CD4-positive, alpha-beta T cell treated with Interleukin-1 beta for 1 hour (primary cell): ENCODE results near the gene NAGS.
"Not testable (repeated sequence)": the region's sequence is repeated elsewhere in the genome, so short reads cannot be mapped to it uniquely, and the experiment has no call there.

ENCODE experiments used
- DNase-seq, 2 donors: peaks; one replicate each; pipeline ENCODE4 v3.0.0-alpha.2; 2020 to 2022

Gene NAGS

DNA sequence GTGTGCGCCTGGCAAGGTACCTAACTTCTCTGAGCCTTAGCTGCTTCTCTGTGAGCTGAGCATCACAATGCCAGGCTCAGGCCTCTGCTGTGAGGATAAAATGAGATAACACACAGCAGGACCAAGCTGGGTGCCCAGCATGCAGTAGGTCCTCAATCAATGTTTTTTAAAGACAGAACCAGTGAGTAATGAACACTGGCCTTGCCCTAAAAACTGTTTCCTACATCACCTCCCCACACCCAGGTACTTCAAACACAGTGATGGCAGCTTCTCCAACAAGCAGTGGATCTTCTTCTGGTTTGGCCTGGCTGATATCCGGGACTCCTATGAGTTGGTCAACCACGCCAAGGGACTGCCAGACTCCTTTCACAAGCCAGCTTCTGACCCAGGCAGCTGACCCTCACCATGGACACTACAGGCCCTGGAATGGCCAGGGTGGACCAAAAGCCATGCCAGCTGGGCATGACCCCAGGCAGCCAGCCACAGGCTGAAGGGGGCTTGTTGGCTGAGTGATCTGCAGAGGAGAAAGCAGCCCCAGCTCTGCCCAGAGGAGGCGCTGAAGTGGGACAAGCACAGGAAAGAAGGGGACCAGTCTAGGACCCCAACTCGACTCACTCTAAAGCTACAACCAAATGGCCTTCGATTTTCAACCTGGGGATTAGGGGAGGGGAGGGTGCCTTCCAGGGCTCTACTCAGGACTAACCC lies 3.9 kb downstream of the NAGS start:
- no peak for DNase-seq

- no peak for DNase-seq
These were observed 6.7 kb downstream of the NAGS start for GRCh38 chr17:44010966-44011647.

DNA sequence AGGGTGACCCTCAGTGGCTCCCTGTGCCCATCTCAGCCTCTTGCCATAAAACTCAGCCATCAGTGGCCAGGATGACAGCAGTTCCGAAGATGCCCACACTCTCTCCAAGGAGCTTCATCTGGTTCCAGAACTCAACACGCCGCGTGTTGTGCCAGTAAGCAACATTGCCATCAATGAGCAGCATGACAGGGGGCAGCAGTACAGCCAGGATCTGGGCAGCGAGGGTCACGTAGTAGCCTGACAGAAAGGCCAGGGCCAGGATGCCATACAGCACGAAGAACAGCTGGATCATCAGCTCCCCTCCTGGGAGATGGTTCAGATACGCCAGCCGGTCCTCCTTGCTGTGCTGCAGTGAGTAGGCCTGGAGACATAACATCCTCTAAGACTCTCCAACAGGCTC lies 7.5 kb downstream of the NAGS start:
- no peak for DNase-seq

DNA sequence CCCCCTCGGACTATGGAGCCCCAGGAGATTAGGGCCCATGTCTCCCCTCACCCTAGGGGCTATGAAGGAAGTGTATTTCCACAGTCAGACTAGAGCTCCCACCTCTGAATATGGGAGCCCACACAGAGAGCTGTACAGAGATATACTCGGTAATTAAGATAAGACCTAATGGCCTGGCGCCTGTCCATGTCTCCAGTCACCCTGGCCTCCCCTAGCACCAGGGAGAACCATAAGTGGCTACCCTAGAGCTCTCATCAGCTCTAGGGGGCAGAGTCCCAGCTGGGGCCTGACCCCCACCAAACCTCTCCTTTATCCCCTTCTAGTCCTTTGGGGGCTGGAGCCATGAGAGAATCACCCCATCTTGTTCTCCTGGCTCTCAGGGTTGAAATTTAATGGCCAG lies 8.0 kb downstream of the NAGS start:
- no peak for DNase-seq

DNA sequence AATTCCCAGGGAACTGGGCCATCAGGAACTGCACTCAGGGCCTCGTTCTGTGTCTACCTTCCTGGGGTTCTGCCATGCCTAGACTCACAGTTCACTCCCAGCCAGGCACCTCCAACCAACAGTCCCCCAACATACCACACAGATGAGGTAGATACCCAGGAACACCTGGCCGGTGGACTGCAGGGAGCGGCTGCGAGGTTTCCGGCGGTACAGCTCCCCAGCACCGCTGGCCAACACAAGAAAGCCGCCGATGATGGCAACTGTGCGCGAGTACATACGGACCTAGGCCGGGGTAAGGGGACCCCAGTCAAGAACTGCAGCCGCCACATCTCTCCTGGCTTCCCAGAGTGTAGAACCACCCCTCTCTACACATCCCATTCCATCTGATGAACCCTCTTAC lies 8.5 kb downstream of the NAGS start:
- DNase-seq, result no peak

- DNase-seq, result no peak
These were observed 9.7 kb downstream of the NAGS start for GRCh38 chr17:44014133-44014436.

DNA sequence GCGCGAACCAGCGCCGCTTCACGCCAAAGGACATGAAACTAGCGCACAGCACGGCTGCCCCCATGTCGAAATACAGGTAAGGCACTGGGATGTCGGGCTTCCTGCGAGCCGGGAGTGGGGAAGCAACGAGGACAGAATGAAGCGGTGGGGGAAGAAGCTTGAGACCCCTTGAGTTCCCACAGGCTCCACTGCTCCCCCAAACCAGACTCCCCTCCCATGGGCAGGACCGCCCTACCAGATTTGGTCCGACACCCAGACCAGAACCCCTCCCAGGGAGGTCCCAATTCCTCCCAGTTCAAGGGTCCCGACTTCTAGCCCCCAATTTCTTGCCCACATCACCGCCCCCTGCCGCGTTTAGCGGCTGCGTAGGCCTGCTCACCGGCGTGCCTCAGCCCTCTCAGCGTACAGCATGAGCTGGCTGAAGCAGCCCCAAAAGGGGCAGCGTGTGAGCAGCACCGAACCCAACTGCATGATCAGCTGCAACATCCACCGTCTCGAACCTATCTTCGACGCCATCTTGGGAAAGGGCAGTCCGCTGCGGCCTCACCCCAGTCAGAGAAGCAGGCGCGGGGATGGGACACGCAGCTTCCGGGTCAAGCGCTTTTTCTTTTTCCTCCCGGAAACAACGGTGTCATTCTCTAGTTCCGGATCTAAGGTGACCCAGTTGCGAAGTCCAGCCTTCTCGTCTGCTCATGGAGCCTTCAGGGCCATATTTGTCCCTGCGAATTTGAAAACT lies 10.2 kb downstream of the NAGS start, which contains the start of gene TMEM101:
TSS of gene TMEM101 (minus strand) at position 527 of the 736 bp plus-strand sequence. CDS start at position 516, 11 bp downstream.
- DNase-seq, result peak; percentile 91 to 92

DNA sequence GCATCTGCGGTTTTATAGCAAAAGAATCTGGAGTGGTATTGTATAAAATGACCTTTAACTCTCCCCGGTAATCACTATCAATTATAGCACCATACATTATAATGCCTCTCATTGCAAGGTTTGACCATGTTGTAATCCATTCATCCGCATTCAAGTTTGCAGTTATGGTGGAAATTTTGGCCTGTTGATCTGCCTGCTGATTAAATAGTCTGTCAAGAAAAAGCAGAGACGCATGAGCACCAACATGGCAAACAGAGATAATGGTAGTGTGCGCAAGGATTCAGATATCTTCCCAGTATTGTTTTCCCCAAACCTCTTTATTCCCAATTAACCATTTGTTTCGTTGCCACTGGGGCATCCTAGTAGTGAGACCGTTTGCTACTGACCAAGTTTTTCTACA lies 16.8 kb downstream of the NAGS start:
- DNase-seq, result not testable (repeated sequence)

- no peak for DNase-seq
These were observed 17.8 kb downstream of the NAGS start for GRCh38 chr17:44022246-44022645.

- DNase-seq, result no peak
These were observed 19.3 kb downstream of the NAGS start for GRCh38 chr17:44023545-44024270.

GRCh38 chr17:44024271-44024663 lies 19.8 kb downstream of the NAGS start:
- no peak for DNase-seq

GRCh38 chr17:44024853-44025252 lies 20.4 kb downstream of the NAGS start:
- DNase-seq, result no peak

GRCh38 chr17:44029736-44030135 lies 25.3 kb downstream of the NAGS start:
- no peak for DNase-seq

DNA sequence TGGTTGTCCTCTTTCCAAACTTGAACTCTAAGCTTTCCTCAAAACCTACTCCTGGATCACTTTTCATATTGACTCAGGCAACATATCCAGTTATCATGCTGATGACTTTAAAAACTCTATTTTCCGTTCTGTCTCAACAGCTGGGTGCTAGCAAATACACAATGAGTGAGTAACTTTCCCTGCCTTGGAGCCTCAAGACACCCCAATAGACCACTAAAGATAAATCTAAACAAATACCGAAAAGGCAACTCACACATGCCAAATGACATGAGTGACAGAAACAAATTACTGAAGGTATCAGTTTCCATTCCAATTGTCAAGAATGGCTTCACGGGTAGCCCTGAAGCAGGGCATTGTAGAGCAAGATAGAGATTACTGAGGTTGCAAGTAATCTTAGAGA lies 26.1 kb downstream of the NAGS start:
- no peak for DNase-seq

GRCh38 chr17:44033861-44034408 lies 29.5 kb downstream of the NAGS start:
- no peak for DNase-seq

- DNase-seq, result not testable (repeated sequence)
These were observed 30.3 kb downstream of the NAGS start for GRCh38 chr17:44034688-44035087.

DNA sequence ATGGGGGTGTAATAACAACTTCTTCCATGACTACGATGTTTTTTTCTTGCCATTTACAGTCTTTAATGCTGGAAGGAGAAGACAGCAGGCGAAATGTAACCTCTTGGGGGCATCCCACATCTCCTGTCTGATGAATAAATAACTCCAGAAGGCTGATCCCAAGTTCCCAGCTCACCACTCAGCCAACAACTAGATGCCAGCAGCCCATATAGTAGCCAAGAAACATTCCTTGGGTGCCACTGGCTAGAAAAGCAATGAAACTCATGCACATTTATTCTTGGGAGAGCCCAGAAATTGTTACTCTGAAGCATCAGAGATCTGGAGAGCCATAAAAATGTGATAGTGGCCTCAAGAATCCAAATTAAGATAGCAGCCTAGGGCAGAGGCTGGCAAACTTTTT lies 33.0 kb downstream of the NAGS start:
- no peak for DNase-seq

GRCh38 chr17:44038604-44039011 lies 34.2 kb downstream of the NAGS start:
- no peak for DNase-seq

- DNase-seq, result no peak
These were observed 35.6 kb downstream of the NAGS start for GRCh38 chr17:44039829-44040635.

GRCh38 chr17:44043272-44043696 lies 38.9 kb downstream of the NAGS start:
- peak in 1 of 2 donors; percentile 19 for DNase-seq

DNA sequence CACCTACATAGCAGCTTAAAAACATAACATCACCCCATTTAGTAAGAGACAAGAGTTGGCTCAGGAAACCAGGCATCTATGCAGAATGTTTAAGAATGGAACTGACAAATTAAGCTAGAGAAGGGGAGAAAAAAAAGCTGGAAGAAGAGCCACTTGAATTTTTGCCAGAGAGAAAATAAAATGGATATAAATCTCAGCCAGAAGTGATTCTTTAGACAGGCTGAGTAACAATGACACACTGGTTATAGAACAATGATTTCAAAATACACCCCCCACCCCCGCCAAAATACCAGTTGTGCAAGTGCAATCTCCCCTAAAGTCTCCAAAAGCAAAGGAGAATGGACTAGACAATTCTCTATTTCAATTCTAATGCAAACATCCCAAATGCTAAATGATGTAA lies 39.6 kb downstream of the NAGS start:
- no peak for DNase-seq

DNA sequence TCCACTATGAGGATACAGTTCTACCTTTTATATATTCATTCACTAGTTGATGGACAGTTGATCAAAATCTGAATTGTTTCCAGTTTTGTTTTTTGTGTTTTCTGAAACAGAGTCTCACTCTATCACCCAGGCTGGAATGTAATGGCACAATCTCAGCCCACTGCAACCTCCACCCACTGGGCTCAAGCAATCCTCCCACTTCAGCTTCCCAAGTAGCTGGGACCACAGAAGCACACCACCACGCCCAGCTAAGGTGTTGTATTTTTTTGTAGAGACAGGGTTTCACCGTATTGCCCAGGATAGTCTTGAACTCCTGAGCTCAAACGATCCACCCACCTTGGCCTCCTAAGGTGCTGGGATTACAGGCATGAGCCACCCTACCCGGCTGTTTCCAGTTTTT lies 41.1 kb downstream of the NAGS start:
- no peak for DNase-seq
